HCT116 (cell line): ENCODE measurements around the gene ERC2. TPM values are rescaled to one million over a fixed set of nuclear protein-coding genes. Genes with fewer than 3 reads are reported as not detected.

Experiments
- ATAC-seq: fragments of 200-7000 bp; cut with Tn5 transposase; 2 replicates; pipeline ENCODE4 v1.9.1; 2020; ENCODE audit warnings: mild to moderate bottlenecking, moderate library complexity
- BruUV-seq: library from RNA; stranded (reverse); fragments of 400-500 nt; replicated peaks from 2 replicates; lab custom pipeline; 2021; lab: Mats Ljungman, UMichigan
- CTCF ChIA-PET: fragments of 300-600 bp; sonication (Branson Sonifier 250); formaldehyde crosslinking; loops from one replicate; lab custom pipeline; 2021; ENCODE audit warnings: antibody characterized with exemption; lab: Charles Lee
- POLR2A ChIA-PET: fragments of 300-600, 350-600 bp; sonication (Branson Sonifier 250); formaldehyde crosslinking; loops from one replicate; lab custom pipeline; 2021; ENCODE audit warnings: antibody characterized with exemption; lab: Charles Lee
- RAD21 ChIA-PET, 2 experiments: fragments of 300-600 bp; sonication (Branson Sonifier 250); formaldehyde crosslinking; loops; one replicate each; lab custom pipeline; 2023; ENCODE audit warnings: low total read pairs in 2 of 2; ENCODE audit not compliant: uncharacterized antibody in 2 of 2, unreplicated experiment in 2 of 2, low non-redundant PET in 1 of 2; lab: Charles Lee
- DNase-seq: peaks from one replicate; pipeline ENCODE4 v3.0.0-alpha.2; 2010; ENCODE audit warnings: low read depth, low spot score
- H2AFZ ChIP-seq: fragments of 200-600 bp; shearing (Covaris generic), sonication (generic); 2 replicates; pipeline ENCODE4 v1.6.1; 2017; ENCODE audit warnings: low read depth, mixed run types, mixed read lengths, antibody characterized with exemption, low read length; ENCODE audit not compliant: poor library complexity, severe bottlenecking
- H3K27ac ChIP-seq: 2 replicates; pipeline ENCODE4 v1.5.1; 2012; ENCODE audit warnings: low read depth, low read length
- H3K27me3 ChIP-seq: fragments of 200-600 bp; sonication (generic); 2 replicates; pipeline ENCODE4 v1.6.1; 2016; ENCODE audit warnings: mixed run types, low read length, mixed read lengths; ENCODE audit not compliant: insufficient read depth
- H3K36me3 ChIP-seq, 2 experiments: fragments of 200-500 bp in 1 of 2; fragments of 200-600 bp in 1 of 2; sonication (Bioruptor generic) in 1 of 2; sonication (generic) in 1 of 2; 2 replicates each; pipeline versions ENCODE4 v1.5.1 to v1.6.1; 2014 to 2016; ENCODE audit warnings: low read length in 2 of 2, inconsistent platforms in 1 of 2, mixed read lengths in 1 of 2, mixed run types in 1 of 2; ENCODE audit not compliant: insufficient read depth in 2 of 2, control insufficient read depth in 1 of 2
- H3K4me1 ChIP-seq, 2 experiments: fragments of 200-600 bp in 1 of 2; sonication (generic) in 1 of 2; 2 replicates each; pipeline versions ENCODE4 v1.5.1 to v1.6.1; 2012 to 2017; ENCODE audit warnings: low read length in 2 of 2, inconsistent platforms in 1 of 2, mild to moderate bottlenecking in 1 of 2, mixed read lengths in 1 of 2, mixed run types in 1 of 2, moderate library complexity in 1 of 2; ENCODE audit not compliant: insufficient read depth in 2 of 2, control insufficient read depth in 1 of 2
- H3K4me2 ChIP-seq: fragments of 200-600 bp; sonication (generic); 2 replicates; pipeline ENCODE4 v1.6.1; 2017; ENCODE audit warnings: mixed run types, low read length, mixed read lengths
- H3K4me3 ChIP-seq, 2 experiments: fragments of 200-600 bp in 1 of 2; sonication (generic) in 1 of 2; replicated peaks in 1 of 2; 2 replicates each; pipeline ENCODE4 v1.5.1; 2011 to 2016; ENCODE audit warnings: low read length in 2 of 2, control low read depth in 1 of 2, low read depth in 1 of 2, mild to moderate bottlenecking in 1 of 2, mixed read lengths in 1 of 2, mixed run types in 1 of 2
- H3K79me2 ChIP-seq: fragments of 200-600 bp; sonication (generic); 2 replicates; pipeline ENCODE4 v1.6.1; 2017; ENCODE audit warnings: mild to moderate bottlenecking, mixed run types, low read length, moderate library complexity, mixed read lengths; ENCODE audit not compliant: insufficient read depth
- H3K9ac ChIP-seq: fragments of 200-600 bp; sonication (generic); 2 replicates; pipeline ENCODE4 v1.6.1; 2016; ENCODE audit warnings: low read length, mixed read lengths
- H3K9me2 ChIP-seq: fragments of 200-600 bp; sonication (generic), shearing (Covaris generic); 2 replicates; pipeline ENCODE4 v1.6.1; 2017; ENCODE audit warnings: mixed run types, mild to moderate bottlenecking, moderate library complexity; ENCODE audit not compliant: insufficient read depth
- H3K9me3 ChIP-seq, 2 experiments: fragments of 200-500 bp in 1 of 2; fragments of 200-600 bp in 1 of 2; sonication (Bioruptor generic) in 1 of 2; sonication (generic) in 1 of 2; 2 replicates each; pipeline ENCODE4 v1.6.1; 2014 to 2017; ENCODE audit warnings: low read length in 2 of 2, mixed read lengths in 2 of 2, inconsistent platforms in 1 of 2, low read depth in 1 of 2, mild to moderate bottlenecking in 1 of 2, mixed run types in 1 of 2, moderate library complexity in 1 of 2; ENCODE audit not compliant: control insufficient read depth in 1 of 2, insufficient read depth in 1 of 2
- H4K20me1 ChIP-seq: fragments of 200-600 bp; sonication (generic), shearing (Covaris generic); 2 replicates; pipeline ENCODE4 v1.6.1; 2017; ENCODE audit warnings: mixed run types, mild to moderate bottlenecking, moderate library complexity; ENCODE audit not compliant: insufficient read depth
- CBX3 ChIP-seq: IDR thresholded peaks from 2 replicates; pipeline ENCODE4 v1.6.1; 2012; ENCODE audit warnings: low read depth
- CEBPB ChIP-seq: IDR thresholded peaks from 2 replicates; pipeline ENCODE4 v1.6.1; 2012; ENCODE audit warnings: low read depth
- EGR1 ChIP-seq: IDR thresholded peaks from 2 replicates; pipeline ENCODE4 v1.6.1; 2012; ENCODE audit warnings: low read depth
- ELF1 ChIP-seq: IDR thresholded peaks from 2 replicates; pipeline ENCODE4 v1.6.1; 2012; ENCODE audit warnings: low read depth, borderline replicate concordance
- EZH2 ChIP-seq: fragments of 200-600 bp; sonication (generic); IDR thresholded peaks from 2 replicates; pipeline ENCODE4 v1.6.1; 2017; ENCODE audit warnings: antibody characterized with exemption, mixed run types
- EZH2phosphoT487 ChIP-seq: fragments of 200-600 bp; IDR thresholded peaks from 2 replicates; pipeline ENCODE4 v1.6.1; 2018; ENCODE audit warnings: antibody characterized with exemption, borderline replicate concordance
- FOSL1 ChIP-seq: IDR thresholded peaks from 2 replicates; pipeline ENCODE4 v1.6.1; 2012; ENCODE audit warnings: low read depth
- JUND ChIP-seq: IDR thresholded peaks from 2 replicates; pipeline ENCODE4 v1.6.1; 2012
- POLR2A ChIP-seq: IDR thresholded peaks from 2 replicates; pipeline ENCODE4 v1.7.0; 2011; ENCODE audit warnings: borderline replicate concordance; ENCODE audit not compliant: insufficient read depth, insufficient read length; ENCODE audit errors: extremely low read depth
- POLR2AphosphoS5 ChIP-seq: IDR thresholded peaks from 2 replicates; pipeline ENCODE4 v1.6.1; 2011; ENCODE audit warnings: mild to moderate bottlenecking, low read depth, low read length, moderate library complexity
- SIN3A ChIP-seq: IDR thresholded peaks from 2 replicates; pipeline ENCODE4 v1.6.1; 2012; ENCODE audit warnings: low read depth
- SP1 ChIP-seq: IDR thresholded peaks from 2 replicates; pipeline ENCODE4 v1.6.1; 2012; ENCODE audit warnings: low read depth
- SRF ChIP-seq: IDR thresholded peaks from 2 replicates; pipeline ENCODE4 v1.6.1; 2012; ENCODE audit warnings: low read depth
- TCF7L2 ChIP-seq: IDR thresholded peaks from 2 replicates; pipeline ENCODE4 v1.7.0; 2011; ENCODE audit warnings: borderline replicate concordance, inconsistent platforms; ENCODE audit not compliant: insufficient read depth, insufficient read length; ENCODE audit errors: extremely low read depth
- YY1 ChIP-seq: IDR thresholded peaks from 2 replicates; pipeline ENCODE4 v1.6.1; 2011; ENCODE audit warnings: low read length, low read depth, moderate library complexity, mild to moderate bottlenecking; ENCODE audit not compliant: insufficient replicate concordance; ENCODE audit errors: extremely low read depth
- ZNF274 ChIP-seq: fragments of 200-500 bp; sonication (Bioruptor generic); IDR thresholded peaks from 2 replicates; pipeline ENCODE4 v1.6.1; 2014; ENCODE audit warnings: mild to moderate bottlenecking, low read depth, low read length, inconsistent platforms
- intact Hi-C: fragments of 100-400 bp; cut with micrococcal nuclease; formaldehyde crosslinking; loops from 2 replicates; pipeline ENCODE4 v1.10.0; 2022
- total RNA-seq: library from RNA; stranded (reverse); gene quantifications from one replicate; pipeline ENCODE4 v1.2.1, GENCODE V29; 2021; ENCODE audit not compliant: unreplicated experiment
- TF ChIP-seq, protein P1 (sequence below): IDR thresholded peaks from 2 replicates; pipeline ENCODE4 v1.6.1; 2012
- TF ChIP-seq, protein P2 (sequence below): IDR thresholded peaks from 2 replicates; pipeline ENCODE4 v1.6.1; 2012; ENCODE audit warnings: low read depth

Gene ERC2
- total RNA-seq, 1 experiment from 2014 or later: not detected

DNA sequence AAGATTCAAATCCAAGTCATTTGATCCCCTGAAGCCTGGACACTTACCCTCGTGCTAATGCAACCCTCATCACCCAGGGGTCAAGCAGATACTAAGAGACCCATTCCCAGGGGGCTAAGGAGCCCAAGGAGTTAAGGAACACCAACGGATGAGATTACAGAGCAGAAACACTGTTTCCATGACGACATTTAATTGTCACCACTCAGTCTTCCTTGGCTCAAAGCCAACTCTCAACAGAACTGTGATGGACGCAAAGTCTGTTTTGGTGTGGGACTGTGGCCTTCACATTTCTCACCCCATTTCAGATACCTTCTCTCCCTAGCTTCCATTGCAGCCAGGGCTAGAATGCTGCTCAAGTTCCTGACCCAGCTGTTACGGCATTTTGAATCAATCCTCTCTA lies 597.7 kb downstream of the ERC2 start (continued):
- TF ChIP-seq EGR1: no peak
- TF ChIP-seq CEBPB: no peak
- TF ChIP-seq, protein P1, sequence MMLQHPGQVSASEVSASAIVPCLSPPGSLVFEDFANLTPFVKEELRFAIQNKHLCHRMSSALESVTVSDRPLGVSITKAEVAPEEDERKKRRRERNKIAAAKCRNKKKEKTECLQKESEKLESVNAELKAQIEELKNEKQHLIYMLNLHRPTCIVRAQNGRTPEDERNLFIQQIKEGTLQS: no peak
- TF ChIP-seq SRF: no peak
- no peak for TF ChIP-seq SIN3A
- no peak for TF ChIP-seq TCF7L2
- TF ChIP-seq JUND: no peak
- no peak for TF ChIP-seq SP1
- no peak for TF ChIP-seq YY1
- no peak for TF ChIP-seq EZH2

DNA sequence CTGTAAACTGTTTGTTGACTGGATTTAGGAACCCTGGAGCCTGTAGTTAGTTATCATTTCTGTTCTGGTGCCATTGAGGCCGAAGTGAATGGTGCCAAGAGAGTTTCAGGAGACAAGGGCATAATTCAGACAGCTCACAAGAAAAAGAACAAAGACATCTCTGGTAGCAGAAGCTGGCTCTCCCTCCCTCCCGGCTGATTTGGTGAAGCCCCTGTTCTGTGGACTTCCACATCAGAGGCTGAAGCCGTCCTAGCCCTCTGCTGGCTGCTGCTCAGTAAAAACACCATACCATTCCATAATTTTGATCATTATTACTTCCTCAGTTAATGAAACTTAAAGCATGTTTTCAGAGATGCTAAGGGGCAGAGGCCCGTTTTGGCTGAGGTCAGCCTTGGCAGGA lies 599.9 kb downstream of the ERC2 start:
- H2AFZ ChIP-seq: no peak overlapping the region
- no peak overlapping the region for H3K27ac ChIP-seq
- no peak overlapping the region for H3K4me3 ChIP-seq
- H3K9me2 ChIP-seq: no peaks in the 10 kb centered on the region
- no TSS peak for BruUV-seq
- no peaks in the 10 kb centered on the region for H3K36me3 ChIP-seq
- POLR2A ChIA-PET: no interaction called here
- H3K9ac ChIP-seq: no peak overlapping the region
- H3K4me1 ChIP-seq: no peaks in the 10 kb centered on the region
- H4K20me1 ChIP-seq: no peaks in the 10 kb centered on the region
- CTCF ChIA-PET: no interaction called here
- TF ChIP-seq POLR2A (no peak), FOSL1 (no peak), POLR2AphosphoS5 (no peak), CEBPB (no peak), EGR1 (no peak), SRF (no peak), EZH2phosphoT487 (no peak), ZNF274 (no peak), TCF7L2 (no peak), SIN3A (no peak), YY1 (no peak), ELF1 (no peak), SP1 (no peak), JUND (no peak), CBX3 (no peak)
- TF ChIP-seq, protein P2, sequence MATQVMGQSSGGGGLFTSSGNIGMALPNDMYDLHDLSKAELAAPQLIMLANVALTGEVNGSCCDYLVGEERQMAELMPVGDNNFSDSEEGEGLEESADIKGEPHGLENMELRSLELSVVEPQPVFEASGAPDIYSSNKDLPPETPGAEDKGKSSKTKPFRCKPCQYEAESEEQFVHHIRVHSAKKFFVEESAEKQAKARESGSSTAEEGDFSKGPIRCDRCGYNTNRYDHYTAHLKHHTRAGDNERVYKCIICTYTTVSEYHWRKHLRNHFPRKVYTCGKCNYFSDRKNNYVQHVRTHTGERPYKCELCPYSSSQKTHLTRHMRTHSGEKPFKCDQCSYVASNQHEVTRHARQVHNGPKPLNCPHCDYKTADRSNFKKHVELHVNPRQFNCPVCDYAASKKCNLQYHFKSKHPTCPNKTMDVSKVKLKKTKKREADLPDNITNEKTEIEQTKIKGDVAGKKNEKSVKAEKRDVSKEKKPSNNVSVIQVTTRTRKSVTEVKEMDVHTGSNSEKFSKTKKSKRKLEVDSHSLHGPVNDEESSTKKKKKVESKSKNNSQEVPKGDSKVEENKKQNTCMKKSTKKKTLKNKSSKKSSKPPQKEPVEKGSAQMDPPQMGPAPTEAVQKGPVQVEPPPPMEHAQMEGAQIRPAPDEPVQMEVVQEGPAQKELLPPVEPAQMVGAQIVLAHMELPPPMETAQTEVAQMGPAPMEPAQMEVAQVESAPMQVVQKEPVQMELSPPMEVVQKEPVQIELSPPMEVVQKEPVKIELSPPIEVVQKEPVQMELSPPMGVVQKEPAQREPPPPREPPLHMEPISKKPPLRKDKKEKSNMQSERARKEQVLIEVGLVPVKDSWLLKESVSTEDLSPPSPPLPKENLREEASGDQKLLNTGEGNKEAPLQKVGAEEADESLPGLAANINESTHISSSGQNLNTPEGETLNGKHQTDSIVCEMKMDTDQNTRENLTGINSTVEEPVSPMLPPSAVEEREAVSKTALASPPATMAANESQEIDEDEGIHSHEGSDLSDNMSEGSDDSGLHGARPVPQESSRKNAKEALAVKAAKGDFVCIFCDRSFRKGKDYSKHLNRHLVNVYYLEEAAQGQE: no peak
- intact Hi-C loops: no loop called here
- no peak overlapping the region for H3K4me2 ChIP-seq
- no peaks in the 10 kb centered on the region for H3K79me2 ChIP-seq
- H3K27me3 ChIP-seq: no peaks in the 10 kb centered on the region
- RAD21 ChIA-PET: no interaction called here
- no peak for DNase-seq
- ATAC-seq: no peak
- peaks cover 0 to 7% of the 10 kb centered on the region in 2 experiments; a peak in 1 of 4 replicates for H3K9me3 ChIP-seq
